HG03135 (cell line): ENCODE data around the gene SLC6A13.

Experiments used
- ATAC-seq: cut with Tn5 transposase; IDR thresholded peaks from one replicate; pipeline ENCODE4 v1.9.1; 2021; ENCODE audit warnings: mild to moderate bottlenecking, moderate library complexity; ENCODE audit not compliant: unreplicated experiment

SLC6A13 gene

DNA sequence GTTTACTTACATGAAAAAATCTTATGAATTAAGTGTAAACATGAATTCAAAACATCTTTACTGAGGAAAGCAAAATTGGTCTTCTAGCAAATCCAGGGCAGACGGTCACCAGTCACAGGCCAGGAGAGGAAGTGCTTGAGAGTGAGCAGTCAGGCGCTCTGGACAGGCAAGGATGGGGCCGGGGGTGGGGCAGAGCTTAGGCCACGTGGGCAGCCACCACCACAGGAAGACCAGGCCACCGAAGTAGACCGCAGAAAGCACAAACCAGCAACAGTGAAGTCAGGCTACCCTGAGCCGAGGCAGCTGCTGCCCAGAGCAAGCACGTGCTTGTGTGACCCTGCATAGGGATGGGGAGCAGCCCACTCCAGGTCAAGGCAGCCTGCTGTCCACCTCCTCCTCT lies 82.2 kb downstream of the SLC6A13 start:
- no peak for ATAC-seq

DNA sequence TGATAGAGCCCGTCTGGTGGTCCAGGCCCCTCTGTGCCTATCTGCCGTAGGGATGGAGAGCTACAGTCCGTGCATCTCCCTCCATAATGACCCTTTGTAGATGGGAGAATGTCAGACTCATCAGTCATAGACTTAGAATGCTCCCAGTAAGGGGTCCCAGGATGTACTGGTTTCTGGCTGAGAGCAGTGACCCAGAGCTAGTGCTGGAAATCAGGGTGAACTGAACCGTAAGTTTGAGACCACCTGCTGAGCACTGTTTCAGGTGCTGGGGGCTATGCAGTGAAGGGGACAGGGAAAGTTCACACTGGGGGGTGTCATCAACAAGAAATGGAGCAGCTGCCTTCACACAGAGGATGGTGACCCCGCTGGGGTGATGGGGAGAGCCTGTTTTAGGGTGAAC lies 82.8 kb downstream of the SLC6A13 start:
- no peak for ATAC-seq

DNA sequence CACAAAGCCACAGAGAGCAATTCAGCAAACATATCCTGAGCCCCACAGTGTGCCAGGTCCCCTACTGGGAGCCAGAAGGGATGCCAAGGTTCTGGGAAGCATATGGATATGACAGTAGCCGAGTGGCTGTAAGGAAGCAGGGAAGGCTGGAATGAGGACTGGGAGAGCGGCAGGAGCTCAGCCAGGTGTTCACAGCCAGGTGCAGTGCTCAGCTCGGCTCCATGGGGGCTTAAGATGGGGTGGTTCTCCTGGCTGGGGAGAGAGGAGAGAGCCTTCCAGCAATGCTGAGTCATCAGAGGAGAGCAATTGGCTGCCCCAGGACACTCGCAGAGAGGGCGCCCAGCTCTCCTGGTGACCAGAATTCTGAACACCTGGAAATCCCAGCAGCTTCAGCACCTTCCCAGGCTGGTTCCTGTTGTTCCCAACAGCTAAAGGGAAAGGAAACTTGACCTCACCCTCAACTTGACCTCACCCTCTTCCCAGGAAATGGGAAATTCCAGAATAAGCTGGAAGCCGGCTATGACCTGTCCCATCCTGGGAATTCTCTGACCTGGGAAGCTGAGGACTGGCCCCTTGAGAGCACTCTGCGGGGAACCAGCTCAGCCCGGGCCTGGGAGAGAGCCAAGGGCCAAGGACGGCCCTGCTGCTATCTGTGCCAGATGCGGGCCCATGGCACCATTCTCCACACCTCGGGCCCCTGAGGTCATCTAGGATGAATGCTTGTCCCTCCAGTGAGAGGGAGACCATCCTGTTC lies 83.3 kb downstream of the SLC6A13 start:
- no peak for ATAC-seq

DNA sequence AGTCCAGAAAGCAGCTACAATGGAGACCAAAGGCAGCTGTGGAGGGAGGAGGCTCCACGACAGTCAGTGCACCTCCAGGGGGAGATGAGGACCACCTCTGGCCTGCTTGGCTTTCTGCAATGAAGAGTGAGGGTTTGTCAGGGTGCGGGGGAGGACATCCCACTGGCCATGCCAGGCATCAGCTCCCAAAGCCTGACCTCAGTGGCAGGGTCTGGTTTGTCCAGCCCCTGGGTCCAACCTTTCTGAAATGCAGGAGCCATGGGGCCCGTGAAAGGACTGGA lies 83.9 kb downstream of the SLC6A13 start:
- no peak for ATAC-seq

DNA sequence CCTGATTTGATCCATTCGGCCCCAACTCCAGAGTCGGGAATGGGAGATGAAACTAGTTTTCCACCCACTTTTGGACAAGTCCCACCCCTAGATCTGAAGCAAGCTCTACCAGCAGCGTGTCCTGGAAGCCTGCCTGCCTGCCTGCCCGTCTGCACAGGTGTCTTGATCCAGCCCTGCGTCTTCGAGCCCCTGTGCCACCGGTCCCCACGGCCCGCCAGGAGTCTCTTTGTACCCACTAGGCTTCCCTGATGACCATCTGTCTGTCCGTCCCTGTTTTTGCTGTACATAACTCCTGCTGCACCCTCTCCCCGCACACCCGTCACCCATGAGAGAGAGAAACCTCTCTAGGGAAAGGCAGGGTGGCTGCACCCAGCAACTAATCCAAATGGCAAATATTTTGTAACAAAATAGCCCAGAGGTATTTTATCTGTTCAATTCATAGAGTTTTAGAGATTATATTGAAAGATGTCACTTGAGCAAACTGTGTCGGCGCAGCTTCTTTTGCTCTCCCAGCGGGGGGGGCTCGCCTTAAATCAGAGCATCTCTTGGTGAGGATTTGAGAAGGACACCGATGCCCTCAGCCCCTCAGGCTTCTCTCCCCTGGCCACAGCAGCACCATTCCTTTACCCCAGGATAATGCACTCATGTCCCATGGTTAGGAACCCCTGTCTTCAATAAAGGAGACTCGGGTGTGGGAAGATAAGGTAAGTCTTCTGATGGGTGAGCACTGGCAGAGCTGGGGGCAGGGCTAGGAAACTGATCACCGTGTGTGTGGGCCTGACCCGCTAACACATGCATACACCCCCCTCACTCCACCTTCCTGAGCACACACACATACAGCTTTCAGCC lies 84.4 kb downstream of the SLC6A13 start:
- ATAC-seq, result no peak

DNA sequence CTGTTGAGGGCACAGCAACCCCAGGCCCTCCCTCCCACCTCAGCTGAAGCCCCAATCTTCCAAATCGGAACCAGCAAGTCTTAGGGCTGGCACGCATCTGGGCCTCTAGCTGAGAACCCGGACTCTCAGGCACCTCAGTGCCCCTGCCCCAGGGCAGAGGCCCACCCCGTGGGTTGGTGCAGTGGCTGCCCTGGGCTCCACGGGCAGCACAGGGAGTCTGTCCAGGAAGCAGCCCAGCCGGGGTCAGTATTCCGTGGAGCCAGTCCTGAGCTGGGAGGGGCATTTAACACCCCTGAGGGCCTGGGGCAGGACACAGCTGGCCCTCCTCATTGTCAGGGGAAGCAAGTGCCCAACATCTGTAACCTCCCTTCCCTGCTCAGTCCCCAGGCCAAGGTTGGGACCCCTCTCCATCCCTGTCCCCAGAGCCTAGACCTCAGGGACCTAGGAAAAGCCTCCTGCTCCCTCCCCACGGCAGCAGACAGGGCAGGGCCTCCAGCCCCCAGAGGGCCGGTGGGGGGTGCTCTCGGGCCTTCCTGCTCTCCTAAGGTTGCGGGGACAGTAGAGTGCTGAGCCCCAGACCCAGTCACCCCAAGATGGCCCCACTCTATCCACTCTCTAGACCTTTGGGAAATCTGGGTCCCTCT lies 85.2 kb downstream of the SLC6A13 start:
- no peak for ATAC-seq

DNA sequence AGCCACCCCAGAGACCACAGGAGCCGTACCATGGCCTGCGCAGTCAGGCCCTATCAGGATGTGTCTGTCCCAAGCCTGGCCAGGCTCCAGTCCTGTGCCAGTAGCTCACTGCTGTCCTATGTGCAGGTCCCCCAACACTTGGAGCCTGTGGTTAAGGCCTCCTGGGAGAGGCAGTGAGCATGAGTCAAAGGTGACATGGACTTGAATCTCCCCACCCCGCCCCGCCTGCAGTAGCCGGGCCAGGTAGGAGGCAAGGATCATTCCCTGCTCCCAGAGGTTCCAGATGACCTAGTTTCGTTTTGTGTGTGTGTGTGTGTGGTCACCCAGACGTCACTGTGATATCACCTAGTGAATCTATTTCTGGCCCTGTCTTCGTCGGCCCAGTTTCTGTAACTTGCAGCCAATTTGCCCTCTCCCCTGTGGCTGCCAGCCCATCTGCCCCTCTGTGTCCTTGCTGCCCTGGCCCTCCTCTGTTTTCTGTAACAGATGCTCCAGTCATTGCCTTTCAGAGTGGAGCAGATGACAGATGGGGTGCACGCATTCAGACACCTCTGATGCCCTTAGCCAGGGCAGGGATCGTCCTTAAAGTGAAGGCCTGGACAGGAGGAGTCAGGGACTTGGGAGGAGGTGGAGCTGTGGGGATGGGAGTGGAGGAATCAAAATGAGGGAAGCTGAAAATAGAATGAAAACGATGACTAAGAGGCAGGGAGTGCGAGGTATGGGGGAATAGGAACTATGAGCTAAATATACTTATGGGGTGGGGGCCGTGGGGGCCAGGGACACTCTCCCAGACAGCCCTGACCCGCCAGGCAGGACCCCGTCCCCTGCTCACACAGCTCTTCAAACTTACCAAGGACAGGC lies 86.1 kb downstream of the SLC6A13 start:
- no peak for ATAC-seq

DNA sequence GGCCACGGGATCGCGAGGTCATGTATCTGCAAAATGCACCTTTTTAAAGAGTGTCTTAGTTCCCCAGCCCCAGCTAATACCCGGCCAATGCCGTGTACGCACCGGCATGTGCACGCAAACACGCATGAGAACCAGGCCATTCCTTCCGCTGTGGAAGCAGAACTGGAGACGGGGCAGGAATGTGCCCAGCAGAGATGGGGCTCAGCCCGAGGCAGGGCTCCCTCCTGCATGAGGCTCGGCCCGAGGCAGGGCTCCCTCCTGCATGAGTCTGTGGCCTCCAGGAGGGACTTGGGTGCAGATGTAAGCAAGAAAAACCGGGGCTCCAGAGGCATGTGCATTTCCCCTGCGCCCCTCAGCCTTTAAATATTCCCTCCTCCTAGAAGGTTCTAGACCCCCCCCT lies 86.9 kb downstream of the SLC6A13 start:
- no peak for ATAC-seq

DNA sequence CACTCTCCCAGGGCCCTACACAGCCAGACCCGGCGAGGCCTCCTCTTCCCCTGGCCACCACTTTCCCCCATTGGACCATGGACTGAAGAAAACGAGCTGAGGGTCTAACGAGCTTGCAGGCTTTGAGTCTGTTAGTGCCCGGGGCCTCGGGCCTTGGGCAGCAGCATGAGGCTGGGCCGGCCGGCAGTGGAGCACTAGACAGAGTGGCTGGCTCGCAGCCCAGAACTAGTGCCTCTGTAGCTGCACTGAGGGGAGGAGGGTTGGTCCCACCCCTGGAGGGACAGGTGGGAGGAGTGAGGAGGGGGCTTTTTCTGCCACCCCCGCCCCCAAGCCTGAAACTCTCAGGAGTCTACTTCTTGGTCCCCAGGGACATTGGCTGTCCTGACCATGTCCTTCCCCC lies 87.4 kb downstream of the SLC6A13 start:
- ATAC-seq, result no peak

DNA sequence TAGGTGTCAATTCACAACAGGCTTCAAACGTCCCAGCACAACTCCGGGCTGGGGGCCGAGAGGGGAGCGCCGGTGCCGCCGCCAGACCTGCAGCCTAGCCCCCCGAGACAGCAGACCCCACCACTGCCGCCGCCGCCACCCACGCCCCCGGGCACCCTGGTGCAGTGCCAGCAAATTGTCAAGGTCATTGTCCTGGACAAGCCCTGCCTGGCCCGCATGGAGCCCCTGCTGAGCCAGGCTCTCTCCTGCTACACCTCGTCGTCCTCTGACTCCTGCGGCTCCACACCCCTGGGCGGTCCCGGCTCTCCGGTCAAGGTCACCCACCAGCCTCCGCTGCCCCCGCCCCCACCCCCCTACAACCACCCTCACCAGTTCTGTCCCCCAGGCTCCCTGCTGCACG lies 88.0 kb downstream of the SLC6A13 start:
- no peak for ATAC-seq

DNA sequence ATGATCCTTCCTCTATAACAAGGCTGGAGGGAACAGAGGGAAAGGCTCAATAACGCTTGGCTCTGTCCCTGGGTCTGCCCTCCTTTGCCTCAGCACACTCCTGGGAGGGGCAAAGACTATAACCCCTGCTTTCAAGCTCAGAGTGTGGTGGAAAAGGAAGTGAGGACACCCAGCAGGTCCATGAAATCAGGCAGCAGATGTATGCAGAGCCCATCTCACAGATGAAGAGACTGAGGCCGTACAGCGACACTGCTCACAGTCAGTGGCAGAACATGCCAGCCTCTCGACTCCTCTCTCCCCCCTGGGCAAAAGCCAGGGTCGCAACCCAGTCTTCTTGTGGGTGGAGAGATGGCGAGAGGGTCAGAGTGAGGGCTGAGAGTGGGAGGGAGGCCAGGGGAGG lies 88.5 kb downstream of the SLC6A13 start:
- no peak for ATAC-seq

DNA sequence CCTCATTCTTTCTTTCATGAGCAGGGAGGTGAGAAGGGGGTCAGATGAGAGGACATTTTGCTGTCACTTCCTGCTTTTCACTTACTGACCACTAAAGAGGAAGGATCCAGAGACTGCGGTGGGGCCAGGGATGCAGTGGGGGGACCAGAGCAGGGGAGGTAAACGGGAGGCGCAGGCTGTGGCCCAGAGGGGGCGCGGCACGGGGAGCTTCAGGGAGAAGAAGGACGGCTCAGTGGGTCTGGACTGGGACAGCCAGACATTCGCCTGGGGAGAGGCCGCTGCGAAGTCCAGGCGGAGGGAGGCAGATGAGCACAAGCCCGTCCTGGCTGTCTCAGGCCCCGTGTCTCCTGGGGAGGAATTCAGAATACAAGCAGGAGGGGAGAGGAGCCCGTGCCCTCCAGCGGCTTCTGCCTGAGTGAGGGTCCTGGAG lies 89.9 kb downstream of the SLC6A13 start:
- no peak for ATAC-seq

DNA sequence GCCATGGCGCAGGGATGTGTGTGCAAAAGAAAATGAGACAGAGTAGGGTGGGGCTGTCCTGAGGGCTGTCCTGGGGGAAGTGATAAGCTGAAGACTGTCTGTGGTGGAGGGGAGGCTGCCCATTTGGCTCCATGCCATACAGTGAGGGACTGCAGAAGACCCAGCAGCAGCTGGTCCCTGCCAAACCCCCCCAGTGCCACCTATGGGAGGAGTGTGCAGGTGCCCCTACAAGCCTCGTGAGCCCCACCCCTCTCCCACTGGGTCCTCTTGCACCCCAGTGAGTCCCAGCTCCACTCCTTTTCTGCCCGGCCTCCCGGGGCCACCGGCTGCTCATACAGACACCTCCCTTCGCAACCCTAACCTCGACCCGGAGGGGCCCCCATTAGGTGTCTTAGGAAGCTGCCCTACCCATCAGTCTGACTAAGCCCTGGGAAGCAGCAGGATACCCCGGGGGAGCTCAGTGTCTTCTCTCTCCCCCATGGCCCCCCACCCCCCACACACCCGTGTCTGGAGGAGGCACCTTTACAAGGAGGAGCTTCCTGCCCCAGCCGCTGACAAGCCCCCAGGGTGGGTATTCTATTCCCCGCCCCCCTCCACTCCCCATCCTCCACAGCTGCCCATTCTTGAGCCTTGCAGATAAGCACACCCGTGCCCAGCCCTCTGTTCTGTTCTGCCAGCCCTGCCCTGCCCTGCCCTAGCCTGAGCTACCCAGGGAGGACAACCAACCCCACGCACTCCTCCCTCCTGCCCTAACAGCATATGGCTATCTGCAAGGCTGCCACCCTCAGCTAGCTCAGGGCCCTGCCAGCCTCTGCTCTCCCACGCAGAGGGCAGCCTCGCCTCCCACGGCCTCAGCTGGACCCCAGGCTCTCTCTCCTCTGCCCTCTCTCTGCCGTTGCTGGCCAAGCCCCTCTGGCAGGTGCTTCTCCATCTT lies 90.6 kb downstream of the SLC6A13 start:
- no peak for ATAC-seq

DNA sequence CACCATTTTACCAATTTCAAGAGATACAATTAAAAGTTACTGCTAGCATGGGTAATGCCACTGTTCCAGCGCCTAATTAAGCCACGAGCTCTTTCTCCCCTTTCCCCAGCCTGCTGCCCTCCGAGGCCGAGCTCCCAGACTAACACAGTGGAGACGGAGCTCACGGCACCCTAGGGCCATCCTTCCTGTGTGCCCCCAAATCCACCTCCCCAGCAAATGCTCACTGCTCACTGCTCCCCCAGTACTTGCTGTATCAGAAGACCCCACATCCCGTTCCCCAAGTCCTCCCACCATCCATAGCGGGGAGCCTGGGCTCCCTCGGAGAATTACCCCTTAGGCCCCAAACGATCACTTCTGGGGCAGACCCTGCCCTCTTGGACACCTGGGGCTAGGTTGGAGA lies 91.4 kb downstream of the SLC6A13 start:
- no peak for ATAC-seq
